ENCODE data around the gene CSGALNACT2.
"Not testable (repeated sequence)": the region's sequence is repeated elsewhere in the genome, so short reads cannot be mapped to it uniquely, and the experiment has no call there.

The CSGALNACT2 gene

GRCh38 chr10:43211431-43212042 is 73.3 kb downstream of the CSGALNACT2 start:
- in situ Hi-C loops (cut with MboI; ENCODE audit: low sequenced_read_pairs) = no loop called here

GRCh38 chr10:43212043-43212721 is 73.9 kb downstream of the CSGALNACT2 start:
- in situ Hi-C loops (cut with MboI; ENCODE audit: low sequenced_read_pairs) = no loop called here

DNA sequence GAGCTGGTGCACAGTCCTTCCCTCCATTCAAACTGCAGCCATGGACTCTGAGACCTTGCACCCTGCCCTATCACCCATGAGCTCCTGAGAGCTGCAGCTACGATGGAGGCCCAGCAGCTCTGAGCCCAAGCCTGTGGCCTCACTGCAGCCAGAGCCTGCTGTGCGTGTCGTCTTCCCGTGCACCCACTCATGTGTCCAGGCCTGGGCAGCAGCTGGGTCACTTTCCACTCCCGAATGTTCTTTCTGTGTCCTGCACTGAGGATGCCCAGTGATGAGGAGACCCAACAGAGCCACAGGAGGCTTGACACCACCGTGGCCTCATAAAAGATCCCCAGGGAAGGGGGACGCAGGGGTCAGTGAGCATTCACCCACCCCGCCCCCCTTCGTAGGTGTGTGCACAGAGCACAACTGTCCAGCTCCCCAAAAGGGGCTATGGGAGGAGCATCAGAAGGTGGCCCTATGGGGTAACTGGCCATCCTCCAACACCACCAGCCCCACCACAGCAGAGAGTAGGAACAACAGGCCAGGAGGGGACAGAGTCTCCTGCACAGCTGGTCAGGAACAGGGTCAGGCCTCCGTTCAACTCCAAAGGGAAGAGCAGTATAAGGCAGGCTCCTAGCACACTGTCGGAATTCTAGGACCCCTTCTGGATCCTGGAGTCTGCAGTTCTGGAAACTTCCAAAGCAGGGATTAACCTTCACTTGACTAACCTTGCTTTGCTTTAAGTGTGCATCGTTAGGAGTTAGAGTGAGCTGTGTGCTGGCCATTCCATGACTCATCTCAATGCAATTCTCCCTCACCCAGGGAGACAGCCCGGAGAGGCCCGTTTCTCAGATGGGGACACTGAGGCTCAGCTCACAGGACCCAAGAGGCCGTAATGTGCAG is 76.1 kb downstream of the CSGALNACT2 start:
- in situ Hi-C loops (cut with MboI; ENCODE audit: low sequenced_read_pairs) = no loop called here

DNA sequence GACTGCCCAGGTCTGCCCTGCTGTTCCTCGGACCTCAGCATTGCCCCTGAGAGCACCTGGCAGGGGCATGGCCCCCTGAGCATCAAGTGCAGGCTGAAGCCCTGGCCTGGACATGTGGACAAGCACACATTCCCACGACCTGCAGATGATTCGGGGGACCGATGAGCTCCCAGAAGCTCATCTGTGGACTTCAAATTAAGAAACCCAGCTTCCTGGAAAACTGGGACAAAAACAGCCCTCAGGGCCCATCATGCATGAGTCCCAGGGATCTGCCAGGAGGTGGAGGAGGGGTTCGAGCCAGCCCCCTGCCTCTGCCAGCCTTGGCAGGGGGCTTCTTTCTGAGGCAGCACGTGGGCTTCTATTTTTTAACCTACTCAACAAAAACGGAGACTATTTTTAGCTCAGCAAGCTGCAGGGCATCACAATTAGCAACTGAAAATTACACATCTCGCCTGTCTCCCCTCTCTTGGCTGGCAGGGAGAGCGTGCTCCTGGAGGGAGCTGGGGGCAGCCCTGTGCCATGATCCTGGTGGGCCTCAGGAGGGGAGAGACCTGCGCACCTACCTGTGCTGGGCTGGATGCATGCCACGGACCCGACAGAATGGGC is 76.8 kb downstream of the CSGALNACT2 start:
- in situ Hi-C loops (cut with MboI; ENCODE audit: low sequenced_read_pairs) = no loop called here

DNA sequence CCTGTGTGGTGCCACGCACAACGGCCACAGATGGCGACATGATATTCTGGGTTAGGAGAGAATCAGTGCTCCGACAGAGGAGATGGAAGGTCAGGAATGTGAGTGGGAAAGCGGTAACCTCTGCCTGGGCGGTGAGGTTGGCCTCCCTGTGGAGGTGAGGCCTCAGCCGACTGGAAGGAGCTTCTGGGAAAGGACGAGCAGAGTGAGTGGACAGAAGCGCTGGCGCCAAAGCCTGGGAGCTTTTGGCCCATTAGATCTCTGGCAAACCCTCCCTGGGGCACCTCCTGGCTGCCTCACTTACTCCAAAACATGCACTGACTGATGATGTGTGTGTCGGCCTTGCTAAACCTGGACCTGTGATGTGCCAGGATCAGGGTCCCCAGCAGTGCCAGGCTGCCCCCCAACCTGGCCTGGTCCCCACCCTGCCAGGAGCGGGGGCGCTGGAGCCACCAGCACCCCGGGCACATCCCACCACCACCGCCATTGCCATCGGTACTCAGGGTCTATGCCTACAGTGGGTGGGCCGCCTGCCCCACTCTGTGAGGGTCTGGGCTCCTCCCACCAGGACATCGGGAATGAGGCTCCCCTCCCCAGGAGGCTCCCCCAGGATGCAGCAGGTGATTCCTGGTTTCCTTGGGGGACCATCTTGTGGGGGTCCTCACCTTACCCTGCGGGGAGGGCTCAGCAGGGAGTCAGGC is 77.7 kb downstream of the CSGALNACT2 start:
- in situ Hi-C loops (cut with MboI; ENCODE audit: low sequenced_read_pairs) = no loop called here

GRCh38 chr10:43216931-43217562 is 78.8 kb downstream of the CSGALNACT2 start:
- in situ Hi-C loops (cut with MboI; ENCODE audit: low sequenced_read_pairs) = no loop called here

DNA sequence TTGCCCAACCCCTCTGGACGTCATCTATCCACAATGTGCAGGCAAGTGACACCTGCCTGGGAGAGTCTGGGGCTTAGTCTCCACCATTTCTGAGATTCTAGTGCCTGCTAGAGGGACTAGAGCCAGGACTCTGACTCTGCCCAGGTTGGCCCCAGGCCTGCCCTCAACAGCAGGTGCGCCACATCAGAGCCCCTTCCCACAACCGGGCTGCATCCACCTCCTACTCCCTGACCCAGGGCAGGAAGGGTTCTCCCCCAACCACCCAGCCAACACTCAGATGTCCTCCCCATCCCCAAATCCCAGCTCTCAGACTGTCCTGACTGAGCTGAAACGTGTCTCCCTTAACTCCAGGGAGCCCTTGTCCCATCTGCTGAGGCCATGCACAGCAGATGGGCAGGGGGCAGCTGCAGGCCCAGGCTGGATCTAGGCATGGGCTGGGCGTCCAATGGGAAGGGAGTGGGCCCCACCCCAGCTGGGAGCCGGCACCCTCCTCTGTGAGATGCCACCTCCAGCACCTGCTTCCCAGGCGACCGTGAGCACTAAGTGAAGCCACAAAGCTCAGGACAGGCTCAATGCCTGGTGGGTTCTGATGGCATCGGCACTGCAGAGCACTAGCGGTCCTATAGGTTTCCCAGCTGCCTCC is 79.4 kb downstream of the CSGALNACT2 start:
- in situ Hi-C loops (cut with MboI; ENCODE audit: low sequenced_read_pairs) = no loop called here

DNA sequence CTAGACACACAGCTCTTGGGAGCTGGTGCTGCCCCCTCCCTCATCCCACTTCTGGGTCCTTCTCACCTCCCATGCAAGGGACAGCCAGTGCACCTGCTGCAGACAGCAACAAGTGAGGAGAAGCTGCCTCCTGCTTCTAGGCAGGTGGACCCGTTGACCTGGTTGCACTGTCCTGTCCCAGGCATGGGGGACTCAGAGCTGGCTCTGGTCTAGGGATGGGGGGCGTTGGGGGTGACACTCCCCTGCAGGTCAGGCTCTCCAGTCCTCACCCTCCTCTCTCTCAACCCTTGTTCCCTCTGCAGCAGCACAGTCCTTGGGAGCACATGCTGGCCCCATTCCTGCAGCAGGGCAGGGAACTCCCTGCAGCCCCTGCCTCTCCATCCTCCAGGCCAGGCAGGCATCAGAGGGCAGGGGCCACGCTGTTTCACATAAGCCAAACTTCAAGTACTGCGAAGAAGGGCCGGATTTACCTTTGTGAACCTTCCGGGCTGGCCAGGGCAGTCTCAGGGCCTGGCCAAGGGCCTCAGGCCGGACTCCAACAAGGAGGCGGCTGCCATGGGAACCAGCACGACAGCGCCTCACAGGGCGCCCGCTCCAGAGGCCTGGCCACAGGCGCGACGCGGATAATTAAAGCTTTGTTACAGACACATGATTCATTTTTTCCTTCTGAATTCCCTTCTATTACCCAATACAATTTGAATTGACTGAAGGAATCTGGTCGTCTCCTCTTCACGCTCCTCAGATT is 80.1 kb downstream of the CSGALNACT2 start:
- in situ Hi-C loops (cut with MboI; ENCODE audit: low sequenced_read_pairs) = no loop called here

- in situ Hi-C loops (cut with MboI; ENCODE audit: low sequenced_read_pairs) = no loop called here
Observed at GRCh38 chr10:43218951-43219837, 80.9 kb downstream of the CSGALNACT2 start.

- in situ Hi-C loops (cut with MboI; ENCODE audit: low sequenced_read_pairs) = no loop called here
Observed at GRCh38 chr10:43219848-43220247, 81.6 kb downstream of the CSGALNACT2 start.

GRCh38 chr10:43220251-43220650 is 82.0 kb downstream of the CSGALNACT2 start:
- in situ Hi-C loops (cut with MboI; ENCODE audit: low sequenced_read_pairs) = not testable (repeated sequence)

- in situ Hi-C loops (cut with MboI; ENCODE audit: low sequenced_read_pairs) = no loop called here
Observed at GRCh38 chr10:43220657-43221418, 82.6 kb downstream of the CSGALNACT2 start.

DNA sequence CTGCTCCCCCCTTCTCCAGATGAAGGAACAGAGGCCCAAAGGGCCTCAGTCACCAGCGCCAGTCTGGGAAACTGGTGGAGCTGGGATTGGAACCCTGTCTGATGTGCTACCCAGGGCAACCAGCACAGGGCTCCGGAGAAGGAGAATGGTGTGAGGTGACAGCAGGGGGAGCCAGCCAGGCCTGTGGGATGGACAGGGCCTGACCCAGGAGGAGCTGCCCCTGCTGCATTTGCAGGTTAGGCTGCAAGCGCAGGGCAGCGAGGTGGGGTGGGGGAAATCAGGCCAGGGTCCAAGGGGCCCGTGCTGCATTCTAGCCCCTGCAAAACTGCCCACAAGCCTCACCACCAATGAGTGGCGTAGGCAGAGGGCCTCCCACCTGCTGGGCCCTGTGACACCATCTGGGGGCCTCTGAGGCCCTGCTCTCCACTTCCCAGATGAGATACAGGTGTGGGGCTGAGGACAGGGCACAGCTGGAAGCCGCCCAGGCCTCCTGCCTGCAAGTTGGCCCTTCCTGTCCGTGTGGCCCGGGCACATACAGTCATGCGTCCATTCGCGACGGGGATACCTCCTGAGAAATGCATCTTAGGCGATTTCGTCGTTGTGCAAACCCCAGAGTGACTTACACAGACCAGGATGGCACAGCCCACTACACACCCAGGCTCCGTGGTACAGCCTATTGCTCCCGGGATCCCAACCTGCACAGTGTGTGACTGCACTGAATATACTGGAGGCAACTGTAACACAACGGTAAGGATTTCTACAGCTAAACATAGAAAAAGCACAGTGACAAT is 83.4 kb downstream of the CSGALNACT2 start:
- in situ Hi-C loops (cut with MboI; ENCODE audit: low sequenced_read_pairs) = no loop called here

DNA sequence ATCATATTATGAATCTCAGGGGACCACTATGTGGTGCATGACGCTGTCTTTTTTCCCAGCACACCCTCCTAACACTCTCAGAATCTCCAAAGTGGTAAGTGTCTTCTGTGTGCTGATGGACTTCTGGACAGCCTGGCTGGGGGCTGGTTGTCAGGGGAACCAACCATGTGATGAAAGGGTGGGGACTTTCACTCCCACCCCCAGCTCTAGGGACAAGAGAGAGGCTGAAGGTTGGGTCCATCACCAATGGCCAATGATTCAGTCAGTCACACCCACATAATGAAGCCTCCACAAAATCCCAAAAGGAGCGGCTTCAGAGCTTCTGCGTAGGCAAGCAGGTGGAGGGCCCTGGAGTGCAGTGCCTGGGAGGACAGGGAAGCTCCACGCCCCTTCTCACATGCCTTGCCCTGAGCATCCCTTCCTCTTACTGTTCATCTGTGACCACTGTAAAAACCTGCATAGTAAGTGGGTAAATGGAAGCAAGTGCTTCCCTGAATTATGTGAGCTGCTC is 84.0 kb downstream of the CSGALNACT2 start:
- in situ Hi-C loops (cut with MboI; ENCODE audit: low sequenced_read_pairs) = no loop called here

DNA sequence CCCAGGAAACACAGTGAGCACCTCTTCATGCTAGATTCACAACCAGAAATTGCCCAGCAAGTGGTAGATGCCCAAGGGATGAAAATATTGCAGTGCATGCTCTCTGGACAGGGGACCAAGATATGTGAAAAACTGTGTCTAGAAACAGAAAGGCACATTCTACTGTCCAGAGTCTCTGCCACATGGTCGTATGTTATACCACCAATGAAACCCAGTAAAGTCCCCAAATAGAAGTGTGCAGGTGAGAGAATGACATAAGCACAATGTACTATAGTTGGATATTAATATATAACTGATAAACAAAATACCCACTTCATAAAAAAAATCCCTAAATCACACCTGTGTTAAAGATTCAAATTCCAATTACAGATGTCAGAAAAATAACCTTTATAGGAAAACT is 84.8 kb downstream of the CSGALNACT2 start:
- in situ Hi-C loops (cut with MboI; ENCODE audit: low sequenced_read_pairs) = no loop called here

DNA sequence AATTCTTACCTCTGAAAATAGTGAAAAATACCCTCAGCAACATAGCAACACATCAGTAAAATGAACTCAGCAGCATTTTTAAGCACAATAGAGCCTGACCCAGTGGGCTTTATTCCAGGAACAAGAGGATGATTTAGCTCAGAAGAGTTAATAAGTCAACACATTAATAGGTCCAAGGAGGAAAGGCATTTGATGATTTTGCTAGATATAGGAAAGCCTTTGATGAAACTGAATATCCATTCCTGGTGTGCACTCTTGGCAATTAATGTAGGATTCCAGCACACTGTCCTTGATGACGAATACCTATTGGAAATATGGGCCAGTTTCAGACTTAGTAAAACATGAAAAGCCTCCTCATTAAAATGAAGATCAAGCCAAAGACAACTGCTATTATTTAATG is 86.1 kb downstream of the CSGALNACT2 start:
- in situ Hi-C loops (cut with MboI; ENCODE audit: low sequenced_read_pairs) = no loop called here
